Measurements from ENCODE around the gene TMEM14C. TPM values are rescaled to one million over a fixed set of nuclear protein-coding genes. Genes with fewer than 3 reads are reported as not detected.

TMEM14C gene
- total RNA-seq, 1 experiment from 2014 or later, result 84.7 TPM

DNA sequence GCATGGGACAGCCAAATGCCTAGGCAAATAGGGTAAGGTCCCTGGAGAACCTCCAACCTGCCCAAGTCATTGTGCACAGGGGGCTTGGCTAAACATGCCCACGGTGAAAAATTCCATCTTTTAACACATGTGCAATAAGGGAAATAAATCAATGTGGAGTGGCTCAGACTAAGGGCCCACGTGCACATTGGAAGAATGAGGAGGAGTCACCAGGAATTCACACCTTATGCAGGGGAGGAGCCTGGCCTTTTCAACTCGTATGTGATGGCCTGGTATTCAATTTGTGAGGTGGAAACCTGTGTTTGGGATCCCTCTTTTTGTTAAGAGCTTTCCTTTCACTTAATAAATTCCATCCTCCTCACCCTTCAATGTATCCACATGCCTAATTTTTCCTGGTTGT is 41.1 kb upstream of the TMEM14C start:
- Histone ChIP-seq H3K4me2 (ENCODE audit: low read length) (no peak overlapping the region), H3K27me3 (ENCODE audit: insufficient read depth, low read length) (no peaks in the 10 kb centered on the region), H3K36me3 (ENCODE audit: control insufficient read depth in 1 of 2, insufficient read depth in 2 of 2, low read length in 2 of 2) (no peaks in the 10 kb centered on the region), H3K4me3 (replicated peaks in 1 of 2; ENCODE audit: low read depth in 1 of 2, low read length in 2 of 2) (no peak overlapping the region), H3K4me1 (ENCODE audit: control insufficient read depth in 1 of 2, insufficient read depth in 2 of 2, low read length in 2 of 2) (no peaks in the 10 kb centered on the region), H2AFZ (ENCODE audit: low read depth, low read length, poor library complexity, severe bottlenecking) (no peak overlapping the region), H3K79me2 (ENCODE audit: insufficient read depth, low read length) (no peaks in the 10 kb centered on the region), H3K9ac (ENCODE audit: low read length) (no peak overlapping the region), H3K9me3 (ENCODE audit: control insufficient read depth in 1 of 2, insufficient read depth in 1 of 2, low read depth in 1 of 2, low read length in 2 of 2) (no peaks in the 10 kb centered on the region), H4K20me1 (ENCODE audit: insufficient read depth) (no peaks in the 10 kb centered on the region), H3K9me2 (ENCODE audit: insufficient read depth) (no peaks in the 10 kb centered on the region), H3K27ac (ENCODE audit: low read depth, low read length) (no peak overlapping the region)
- ATAC-seq, result no peak
- ChIA-PET RAD21 (ENCODE audit: low non-redundant PET in 1 of 2, low total read pairs in 2 of 2, uncharacterized antibody in 2 of 2, unreplicated experiment in 2 of 2) (no interaction called here), CTCF (no interaction called here), POLR2A (no interaction called here)
- DNase-seq (ENCODE audit: low read depth, low spot score), result no peak
- no peak for TF ChIP-seq EZH2phosphoT487 (IDR thresholded peaks at IDR 0.05; ENCODE audit: borderline replicate concordance)
- no peak for TF ChIP-seq SIN3A (IDR thresholded peaks at IDR 0.05; ENCODE audit: low read depth)
- TF ChIP-seq TCF7L2 (IDR thresholded peaks at IDR 0.05; ENCODE audit: borderline replicate concordance, extremely low read depth, insufficient read depth, insufficient read length), result no peak
- no peak for TF ChIP-seq RAD21 (IDR thresholded peaks at IDR 0.05; ENCODE audit: low read depth)
- no peak for TF ChIP-seq ZBTB33 (IDR thresholded peaks at IDR 0.05; ENCODE audit: extremely low read depth, insufficient replicate concordance, low read length)
- TF ChIP-seq CEBPB (IDR thresholded peaks at IDR 0.05; ENCODE audit: low read depth), result no peak
- TF ChIP-seq SRF (IDR thresholded peaks at IDR 0.05; ENCODE audit: low read depth), result no peak
- TF ChIP-seq JUND (IDR thresholded peaks at IDR 0.05), result no peak
- TF ChIP-seq ZFX (IDR thresholded peaks at IDR 0.05), result no peak
- TF ChIP-seq, protein P1, sequence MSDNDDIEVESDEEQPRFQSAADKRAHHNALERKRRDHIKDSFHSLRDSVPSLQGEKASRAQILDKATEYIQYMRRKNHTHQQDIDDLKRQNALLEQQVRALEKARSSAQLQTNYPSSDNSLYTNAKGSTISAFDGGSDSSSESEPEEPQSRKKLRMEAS (IDR thresholded peaks at IDR 0.05), result no peak
- no peak for TF ChIP-seq CBX3 (IDR thresholded peaks at IDR 0.05; ENCODE audit: low read depth)
- no peak for TF ChIP-seq EGR1 (IDR thresholded peaks at IDR 0.05; ENCODE audit: low read depth)
- TF ChIP-seq EZH2 (IDR thresholded peaks at IDR 0.05), result no peak
- TF ChIP-seq, protein P2, sequence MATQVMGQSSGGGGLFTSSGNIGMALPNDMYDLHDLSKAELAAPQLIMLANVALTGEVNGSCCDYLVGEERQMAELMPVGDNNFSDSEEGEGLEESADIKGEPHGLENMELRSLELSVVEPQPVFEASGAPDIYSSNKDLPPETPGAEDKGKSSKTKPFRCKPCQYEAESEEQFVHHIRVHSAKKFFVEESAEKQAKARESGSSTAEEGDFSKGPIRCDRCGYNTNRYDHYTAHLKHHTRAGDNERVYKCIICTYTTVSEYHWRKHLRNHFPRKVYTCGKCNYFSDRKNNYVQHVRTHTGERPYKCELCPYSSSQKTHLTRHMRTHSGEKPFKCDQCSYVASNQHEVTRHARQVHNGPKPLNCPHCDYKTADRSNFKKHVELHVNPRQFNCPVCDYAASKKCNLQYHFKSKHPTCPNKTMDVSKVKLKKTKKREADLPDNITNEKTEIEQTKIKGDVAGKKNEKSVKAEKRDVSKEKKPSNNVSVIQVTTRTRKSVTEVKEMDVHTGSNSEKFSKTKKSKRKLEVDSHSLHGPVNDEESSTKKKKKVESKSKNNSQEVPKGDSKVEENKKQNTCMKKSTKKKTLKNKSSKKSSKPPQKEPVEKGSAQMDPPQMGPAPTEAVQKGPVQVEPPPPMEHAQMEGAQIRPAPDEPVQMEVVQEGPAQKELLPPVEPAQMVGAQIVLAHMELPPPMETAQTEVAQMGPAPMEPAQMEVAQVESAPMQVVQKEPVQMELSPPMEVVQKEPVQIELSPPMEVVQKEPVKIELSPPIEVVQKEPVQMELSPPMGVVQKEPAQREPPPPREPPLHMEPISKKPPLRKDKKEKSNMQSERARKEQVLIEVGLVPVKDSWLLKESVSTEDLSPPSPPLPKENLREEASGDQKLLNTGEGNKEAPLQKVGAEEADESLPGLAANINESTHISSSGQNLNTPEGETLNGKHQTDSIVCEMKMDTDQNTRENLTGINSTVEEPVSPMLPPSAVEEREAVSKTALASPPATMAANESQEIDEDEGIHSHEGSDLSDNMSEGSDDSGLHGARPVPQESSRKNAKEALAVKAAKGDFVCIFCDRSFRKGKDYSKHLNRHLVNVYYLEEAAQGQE (IDR thresholded peaks at IDR 0.05; ENCODE audit: low read depth), result no peak
- no peak for TF ChIP-seq POLR2AphosphoS5 (IDR thresholded peaks at IDR 0.05; ENCODE audit: low read depth, low read length)
- TF ChIP-seq ZNF274 (IDR thresholded peaks at IDR 0.05; ENCODE audit: low read depth, low read length), result no peak
- no peak for TF ChIP-seq FOSL1 (IDR thresholded peaks at IDR 0.05; ENCODE audit: low read depth)
- no TSS peak for BruUV-seq (replicated peaks)
- intact Hi-C loops (cut with micrococcal nuclease), result no loop called here
